Ishikawa (cell line): Measurements from ENCODE around the gene BET1.

Source experiments
- NFIC ChIP-seq: IDR thresholded peaks from 2 replicates; pipeline ENCODE4 v1.6.1; 2012
- REST ChIP-seq: IDR thresholded peaks from 2 replicates; pipeline ENCODE4 v1.6.1; 2012; ENCODE audit warnings: low read depth, mild to moderate bottlenecking
- TAF1 ChIP-seq: IDR thresholded peaks from 2 replicates; pipeline ENCODE4 v1.6.1; 2012; ENCODE audit warnings: low read depth, mild to moderate bottlenecking
- TCF12 ChIP-seq: IDR thresholded peaks from 2 replicates; pipeline ENCODE4 v1.6.1; 2012; ENCODE audit warnings: low read depth
- TEAD4 ChIP-seq: IDR thresholded peaks from 2 replicates; pipeline ENCODE4 v1.6.1; 2012
- USF1 ChIP-seq: IDR thresholded peaks from 2 replicates; pipeline ENCODE4 v1.6.1; 2012
- YY1 ChIP-seq: IDR thresholded peaks from 2 replicates; pipeline ENCODE4 v1.6.1; 2012; ENCODE audit warnings: low read depth
- ZBTB7A ChIP-seq: IDR thresholded peaks from 2 replicates; pipeline ENCODE4 v1.6.1; 2012; ENCODE audit warnings: low read depth

GRCh38 chr7:94040254-94040653 is 36.1 kb upstream of the BET1 start:
- TF ChIP-seq TCF12 = no peak
- TF ChIP-seq TAF1 = no peak
- TF ChIP-seq USF1 = no peak
- TF ChIP-seq TEAD4 = no peak
- TF ChIP-seq ZBTB7A = no peak
- no peak for TF ChIP-seq REST
- no peak for TF ChIP-seq YY1
- no peak for TF ChIP-seq NFIC
